K562 (cell line): ENCODE results near the gene ACO2. TPM values are rescaled to one million over a fixed set of nuclear protein-coding genes. Genes with fewer than 3 reads are reported as not detected.

Experiments
- ATAC-seq: fragments of 200-7000 bp; cut with Tn5 transposase; 3 replicates; pipeline ENCODE4 v1.9.1; 2020; ENCODE audit warnings: moderate library complexity
- BruUV-seq: library from RNA; stranded (reverse); fragments of 400-500 nt; replicated peaks from 2 replicates; lab custom pipeline; 2021; lab: Mats Ljungman, UMichigan
- CTCF ChIA-PET: fragments of 300-600 bp; formaldehyde crosslinking; extraction: SDS; loops from one replicate; lab custom pipeline; 2021; ENCODE audit warnings: low intra/inter-chr PET ratio; lab: Yijun Ruan, JAX
- POLR2A ChIA-PET: fragments of 300-600, 350-650 bp; sonication (Branson Sonifier 250); formaldehyde crosslinking; extraction: SDS; loops from one replicate; lab custom pipeline; 2021; ENCODE audit warnings: antibody characterized with exemption, inconsistent platforms; lab: Yijun Ruan, JAX
- DNase-seq, 4 experiments: peaks; one replicate each; pipeline versions ENCODE4 v3.0.0 to v3.0.0-alpha.2; 2011 to 2018; ENCODE audit warnings: low spot score in 3 of 4, mixed read lengths in 3 of 4; ENCODE audit errors: extremely low read depth in 1 of 4
- FAIRE-seq: peaks from 2 replicates; lab custom pipeline; 2011; peaks lifted over from hg19 to GRCh38; lab: Jason Lieb, UNC
- H2AFZ ChIP-seq: 2 replicates; pipeline ENCODE4 v1.6.0; 2011; ENCODE audit warnings: low read depth, low read length, control low read depth, inconsistent platforms
- H3K27ac ChIP-seq: fragments of 200-600 bp; 3 replicates; pipeline ENCODE4 v1.8.0; 2011; ENCODE audit warnings: low read depth, mild to moderate bottlenecking, control low read depth, inconsistent platforms, low read length, moderate library complexity, mixed read lengths; ENCODE audit errors: extremely low read depth
- H3K27me3 ChIP-seq, 2 experiments: fragments of 300-600 bp in 1 of 2; 2 replicates in 1 of 2; 3 replicates in 1 of 2; pipeline versions ENCODE4 v1.6.0 to v1.8.0; 2011; ENCODE audit warnings: inconsistent platforms in 2 of 2, low read length in 2 of 2, mild to moderate bottlenecking in 1 of 2, mixed read lengths in 1 of 2, moderate library complexity in 1 of 2; ENCODE audit not compliant: control insufficient read depth in 2 of 2, insufficient read depth in 2 of 2
- H3K36me3 ChIP-seq: fragments of 300-600 bp; 3 replicates; pipeline ENCODE4 v1.8.0; 2011; ENCODE audit warnings: mild to moderate bottlenecking, low read length, inconsistent platforms; ENCODE audit not compliant: control insufficient read depth, insufficient read depth
- H3K4me1 ChIP-seq, 2 experiments: fragments of 200-600 bp in 1 of 2; replicated peaks in 1 of 2; 2 replicates in 1 of 2; 3 replicates in 1 of 2; pipeline versions ENCODE4 v1.5.1 to v1.8.0; 2011; ENCODE audit warnings: inconsistent platforms in 2 of 2, low read length in 2 of 2, mild to moderate bottlenecking in 1 of 2, mixed read lengths in 1 of 2, moderate library complexity in 1 of 2; ENCODE audit not compliant: control insufficient read depth in 2 of 2, insufficient read depth in 2 of 2
- H3K4me2 ChIP-seq: 2 replicates; pipeline ENCODE4 v1.6.1; 2011; ENCODE audit warnings: low read length, control low read depth, inconsistent platforms, mixed read lengths; ENCODE audit not compliant: insufficient read depth
- H3K4me3 ChIP-seq: fragments of 200-600 bp; sonication (generic), shearing (Covaris generic); 2 replicates; pipeline ENCODE4 v1.5.1; 2016; ENCODE audit warnings: control low read depth, inconsistent platforms
- H3K79me2 ChIP-seq: fragments of 200-600 bp; 3 replicates; pipeline ENCODE4 v1.8.0; 2011; ENCODE audit warnings: low read length, inconsistent platforms; ENCODE audit not compliant: control insufficient read depth, insufficient read depth
- H3K9ac ChIP-seq, 2 experiments: 2 replicates each; pipeline versions ENCODE4 v1.6.0 to v1.6.1; 2011; ENCODE audit warnings: low read depth in 2 of 2, low read length in 2 of 2, control low read depth in 1 of 2, inconsistent platforms in 1 of 2, mild to moderate bottlenecking in 1 of 2, mixed read lengths in 1 of 2; ENCODE audit not compliant: insufficient read depth in 1 of 2
- H3K9me1 ChIP-seq: one replicate; pipeline ENCODE4 v1.6.0; 2011; ENCODE audit warnings: inconsistent platforms, mild to moderate bottlenecking, low read length, moderate library complexity; ENCODE audit not compliant: control insufficient read depth, insufficient read depth
- H3K9me3 ChIP-seq: replicated peaks from 2 replicates; pipeline ENCODE4 v1.5.1; 2011; ENCODE audit warnings: low read depth, low read length, inconsistent platforms; ENCODE audit not compliant: control insufficient read depth, insufficient read depth
- H4K20me1 ChIP-seq: replicated peaks from 2 replicates; pipeline ENCODE4 v1.6.1; 2011; ENCODE audit warnings: low read length, inconsistent platforms, mixed read lengths; ENCODE audit not compliant: control insufficient read depth, insufficient read depth
- CHD1 ChIP-seq: fragments of 200-600 bp; sonication (generic); IDR thresholded peaks from one replicate; pipeline ENCODE4 v1.6.1; 2012; ENCODE audit warnings: mild to moderate bottlenecking, moderate library complexity, low read length, inconsistent platforms
- DIDO1 ChIP-seq: fragments of 450-650 bp; IDR thresholded peaks from 2 replicates; pipeline ENCODE4 v1.6.1; 2016; ENCODE audit warnings: low read depth, missing biosample characterization, missing genetic modification characterization
- E2F4 ChIP-seq: sonication (generic); formaldehyde crosslinking; IDR thresholded peaks from 2 replicates; pipeline ENCODE4 v1.8.0; 2022; ENCODE audit warnings: mild to moderate bottlenecking, low read depth, missing genetic modification reagents
- JUN ChIP-seq, 2 experiments: sonication (generic) in 1 of 2; formaldehyde crosslinking in 1 of 2; IDR thresholded peaks; 2 replicates each; pipeline versions ENCODE4 v1.6.1 to v1.8.0; 2012 to 2022; ENCODE audit warnings: borderline replicate concordance in 2 of 2, mild to moderate bottlenecking in 2 of 2, improper control_type of control experiment in 1 of 2, low read depth in 1 of 2, low read length in 1 of 2, missing genetic modification reagents in 1 of 2
- NFE2 ChIP-seq: IDR thresholded peaks from 2 replicates; pipeline ENCODE4 v1.6.1; 2014; ENCODE audit warnings: antibody characterized with exemption, low read depth
- NFIC ChIP-seq: fragments of 450-650 bp; IDR thresholded peaks from 2 replicates; pipeline ENCODE4 v1.6.1; 2017; ENCODE audit warnings: mild to moderate bottlenecking, inconsistent platforms
- NUFIP1 ChIP-seq: fragments of 450-650 bp; IDR thresholded peaks from 2 replicates; pipeline ENCODE4 v1.6.1; 2018; ENCODE audit not compliant: partially characterized antibody
- POLR2G ChIP-seq: fragments of 200-400 bp; formaldehyde crosslinking; IDR thresholded peaks from 2 replicates; pipeline ENCODE4 v1.6.1; 2017; ENCODE audit warnings: low read depth, mild to moderate bottlenecking, antibody characterized with exemption, low read length, moderate library complexity
- PURB ChIP-seq: sonication (generic); formaldehyde crosslinking; IDR thresholded peaks from 2 replicates; pipeline ENCODE4 v1.9.0; 2021; ENCODE audit warnings: low read depth, mild to moderate bottlenecking, missing genetic modification reagents
- RB1 ChIP-seq: fragments of 450-650 bp; IDR thresholded peaks from 2 replicates; pipeline ENCODE4 v1.6.1; 2017; ENCODE audit warnings: low read depth, mild to moderate bottlenecking
- SETDB1 ChIP-seq: IDR thresholded peaks from one replicate; pipeline ENCODE4 v1.6.1; 2012; ENCODE audit warnings: low read length, control low read depth, inconsistent platforms
- TBL1XR1 ChIP-seq, 2 experiments: IDR thresholded peaks; 2 replicates each; pipeline ENCODE4 v1.6.1; 2012; ENCODE audit warnings: improper control_type of control experiment in 2 of 2, low read length in 2 of 2, mild to moderate bottlenecking in 1 of 2
- TEAD1 ChIP-seq, 2 experiments: fragments of 450-650 bp in 1 of 2; sonication (generic) in 1 of 2; formaldehyde crosslinking; IDR thresholded peaks; 2 replicates each; pipeline versions ENCODE4 v1.4.0 to v1.8.0; 2020 to 2022; ENCODE audit warnings: mild to moderate bottlenecking in 2 of 2, missing genetic modification reagents in 1 of 2
- TFAM ChIP-seq: fragments of 250-450 bp; sonication (Bioruptor Pico); conservative IDR thresholded peaks from 2 replicates; pipeline ENCODE4 v1.5.0; 2021; ENCODE audit warnings: mild to moderate bottlenecking, moderate library complexity
- TFE3 ChIP-seq: fragments of 450-650 bp; formaldehyde crosslinking; IDR thresholded peaks from 2 replicates; pipeline ENCODE4 v1.4.0; 2020; ENCODE audit warnings: mild to moderate bottlenecking, mixed read lengths
- ZNF121 ChIP-seq: sonication (generic); formaldehyde crosslinking; conservative IDR thresholded peaks from 2 replicates; pipeline ENCODE4 v1.8.0; 2022; ENCODE audit warnings: missing genetic modification reagents
- ZNF311 ChIP-seq: fragments of 250-450 bp; sonication (Bioruptor Pico); IDR thresholded peaks from 2 replicates; pipeline ENCODE4 v1.4.0; 2020; ENCODE audit warnings: mild to moderate bottlenecking, moderate library complexity
- WGBS: fragments of 100-300 bp; shearing (Covaris generic); methylation state at CpG from one replicate; pipeline ENCODE4 v1.1.6; 2016; ENCODE audit warnings: low coverage, mixed read lengths; ENCODE audit not compliant: insufficient coverage; ENCODE audit errors: missing lambda C conversion rate; 5-methylcytosine and 5-hydroxymethylcytosine counted together
- in situ Hi-C: fragments of 300-500 bp; cut with MboI; formaldehyde crosslinking; loops from 4 replicates; pipeline ENCODE4 v1.15.0; 2018; ENCODE audit warnings: inconsistent platforms, mixed read lengths
- intact Hi-C: fragments of 100-400 bp; cut with micrococcal nuclease; formaldehyde crosslinking; loops from 2 replicates; pipeline ENCODE4 v1.14.2; 2022
- polyA plus RNA-seq, 8 experiments: library from polyadenylated mRNA; depleted of rRNA in 4 of 8; stranded (reverse) in 5 of 8; unstranded in 3 of 8; fragments of >200 nt; fragmentation: Nextera tagmentation in 2 of 8; fragmentation: Illumina TruSeq in 1 of 8; extraction: Ambion mirVana in 2 of 8; extraction: Trizol in 1 of 8; gene quantifications; 2 replicates each; pipeline versions ENCODE4 v1.2.1 to v1.2.3, GENCODE V29; 2011 to 2014; ENCODE audit warnings: inconsistent platforms in 1 of 8, missing spikeins in 1 of 8
- total RNA-seq, 7 experiments: library from RNA; depleted of rRNA in 6 of 7; stranded (reverse); fragments of >200 nt in 6 of 7; fragmentation: Illumina TruSeq in 2 of 7; extraction: Trizol in 2 of 7; gene quantifications; 2 replicates each; pipeline versions ENCODE4 v1.2.1 to v1.2.3, GENCODE V29; 2011 to 2021; ENCODE audit warnings: low replicate concordance in 1 of 7
- TF ChIP-seq, protein P1 (sequence below), 2 experiments: IDR thresholded peaks; 2 replicates each; pipeline ENCODE4 v1.6.1; 2011; ENCODE audit warnings: borderline replicate concordance in 1 of 2, control low read depth in 1 of 2, low read depth in 1 of 2, low read length in 1 of 2, mild to moderate bottlenecking in 1 of 2, mixed read lengths in 1 of 2, moderate library complexity in 1 of 2; ENCODE audit not compliant: insufficient read depth in 1 of 2, insufficient read length in 1 of 2, poor library complexity in 1 of 2, severe bottlenecking in 1 of 2; ENCODE audit errors: extremely low read depth in 1 of 2

ACO2 gene
- total and polyA plus RNA-seq, 9 of the 15 experiments (the other 6 are each of a cell fraction or from before 2014, with no cell fraction given), result 16.2 to 119 (median 43.2) TPM

DNA sequence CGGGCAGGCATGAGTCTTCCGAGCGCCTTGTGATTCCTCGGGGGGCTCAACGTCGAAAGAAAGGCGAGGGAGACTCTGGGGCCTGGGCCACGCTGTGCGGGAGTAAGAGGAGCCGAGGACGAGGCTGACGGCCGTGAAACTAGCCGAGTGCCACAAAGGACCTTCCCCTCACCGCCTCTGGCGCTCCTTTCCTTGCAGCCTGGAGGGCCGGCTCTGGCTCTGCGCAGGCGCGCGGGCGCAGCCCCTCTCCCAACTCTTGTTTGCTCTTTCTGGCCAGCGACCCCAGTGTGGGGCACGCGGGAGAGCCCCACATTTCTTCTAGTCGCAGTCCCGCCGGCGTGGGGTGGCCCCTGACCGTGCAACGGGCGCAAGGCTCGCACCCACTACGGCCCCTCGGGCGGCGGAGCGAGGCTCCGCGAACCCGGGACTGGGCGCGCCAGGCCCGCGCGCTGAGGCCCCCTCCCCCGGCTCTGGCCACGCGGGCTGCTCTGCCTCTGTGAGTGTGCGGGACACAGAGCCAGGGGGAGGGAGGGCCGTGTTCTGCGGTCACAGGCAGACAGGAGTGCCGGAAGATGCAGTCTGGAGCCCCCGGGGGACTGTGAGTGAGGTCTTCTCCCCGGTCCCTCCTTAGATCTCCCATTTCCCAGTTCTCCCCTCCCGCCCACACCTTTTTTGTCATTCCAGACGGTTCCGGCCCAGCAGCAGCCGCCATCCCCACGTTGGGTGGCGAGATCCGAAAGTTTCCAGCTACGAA, 21.3 kb upstream of the ACO2 start:
- H3K9me3 ChIP-seq, result no peaks in the 10 kb centered on the region
- H3K9ac ChIP-seq, result peak overlapping the region; percentile 89 to 96
- H3K4me3 ChIP-seq, result peak overlapping the region; percentile 92
- peaks cover 6 to 26% of the 10 kb centered on the region in 2 experiments; a peak in 4 of 5 replicates for H3K4me1 ChIP-seq
- no peaks in the 10 kb centered on the region for H3K9me1 ChIP-seq
- peaks cover 53% of the 10 kb centered on the region for H3K79me2 ChIP-seq
- H3K36me3 ChIP-seq, result peaks cover 7% of the 10 kb centered on the region
- peak; percentile 33 to 69 (median 38) for DNase-seq
- in situ Hi-C loops, result no loop called here
- 0% methylated on average over 33 of the region's 63 CpGs for WGBS
- ChIA-PET CTCF (no interaction called here), POLR2A (interaction anchor here (0.6 to 3.0 kb wide), 17 partner anchors 8 to 1983 kb away, joined by 3 to 36 read pairs (median 4); partner anchors contain the start of genes ACO2, PHF5A and TEF)
- peak; percentile 61 for ATAC-seq
- no peaks in the 10 kb centered on the region for H3K27me3 ChIP-seq
- H2AFZ ChIP-seq, result peak overlapping the region; percentile 84
- peaks cover 6% of the 10 kb centered on the region for H4K20me1 ChIP-seq
- BruUV-seq, result no TSS peak
- intact Hi-C loops, result loop anchor here (2.0 kb wide), 1 partner anchor 21 kb away; the partner anchor contains the start of genes ACO2 and PHF5A
- no peak for FAIRE-seq
- H3K27ac ChIP-seq, result peak overlapping the region; percentile 94
- peak overlapping the region; percentile 94 for H3K4me2 ChIP-seq
- no peak for TF ChIP-seq TFAM (CRISPR knock-in tag)
- peak; percentile 30 for TF ChIP-seq CHD1
- TF ChIP-seq DIDO1 (tag), result no peak
- TF ChIP-seq, protein P1, sequence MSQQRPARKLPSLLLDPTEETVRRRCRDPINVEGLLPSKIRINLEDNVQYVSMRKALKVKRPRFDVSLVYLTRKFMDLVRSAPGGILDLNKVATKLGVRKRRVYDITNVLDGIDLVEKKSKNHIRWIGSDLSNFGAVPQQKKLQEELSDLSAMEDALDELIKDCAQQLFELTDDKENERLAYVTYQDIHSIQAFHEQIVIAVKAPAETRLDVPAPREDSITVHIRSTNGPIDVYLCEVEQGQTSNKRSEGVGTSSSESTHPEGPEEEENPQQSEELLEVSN (IDR thresholded peaks at IDR 0.05; ENCODE audit: borderline replicate concordance in 1 of 2, extremely low read depth in 1 of 2, insufficient read depth in 1 of 2, insufficient read length in 1 of 2, low read depth in 1 of 2, low read length in 1 of 2, poor library complexity in 1 of 2, severe bottlenecking in 1 of 2), result peak; percentile 19 to 20
- TF ChIP-seq E2F4 (CRISPR knock-in tag), result no peak
- no peak for TF ChIP-seq ZNF121 (CRISPR knock-in tag)
- no peak for TF ChIP-seq PURB
- peak; percentile 11 for TF ChIP-seq POLR2G
- no peak for TF ChIP-seq NUFIP1
- no peak for TF ChIP-seq TBL1XR1 (IDR thresholded peaks at IDR 0.05; ENCODE audit: low read length in 2 of 2)
- TF ChIP-seq RB1, result no peak
- no peak for TF ChIP-seq JUN (IDR thresholded peaks at IDR 0.05; ENCODE audit: borderline replicate concordance, low read depth, low read length)
- TF ChIP-seq JUN (CRISPR knock-in tag; IDR thresholded peaks at IDR 0.05; ENCODE audit: borderline replicate concordance), result no peak
- TF ChIP-seq NFE2, result no peak
- no peak for TF ChIP-seq TEAD1 (CRISPR knock-in tag; IDR thresholded peaks at IDR 0.05)
- TF ChIP-seq NFIC, result no peak
- TF ChIP-seq TFE3 (CRISPR knock-in tag), result no peak
- TF ChIP-seq ZNF311 (CRISPR knock-in tag), result no peak
- no peak for TF ChIP-seq SETDB1
